Spleen (tissue), 7 donors: Measurements from ENCODE around the gene OLFM1.

Experiments used
- CTCF ChIP-seq, 11 experiments: fragments of 200-600 bp in 7 of 11; fragments of 450-650 bp in 4 of 11; sonication (generic) in 4 of 11; IDR thresholded peaks in 8 of 11; conservative IDR thresholded peaks in 3 of 11; 1 replicate in 7 of 11; 2 replicates in 4 of 11; pipeline versions ENCODE4 v1.4.0 to v1.8.0; 2016 to 2021; ENCODE audit warnings: antibody characterized with exemption in 11 of 11, inconsistent platforms in 4 of 11, mild to moderate bottlenecking in 1 of 11
- POLR2A ChIP-seq, 3 donors: fragments of 450-650 bp; IDR thresholded peaks; one replicate each; pipeline ENCODE4 v1.5.1; 2017; ENCODE audit warnings: antibody characterized with exemption in 3 of 3, mild to moderate bottlenecking in 1 of 3
- donor health status: DM: no; HTN: no; CAD: no; lungs with moderate emphysema.
- donor health status: DM: no; HTN: no; CAD: no.
- donor health status: DM: no; HTN: no; CAD: no.

DNA sequence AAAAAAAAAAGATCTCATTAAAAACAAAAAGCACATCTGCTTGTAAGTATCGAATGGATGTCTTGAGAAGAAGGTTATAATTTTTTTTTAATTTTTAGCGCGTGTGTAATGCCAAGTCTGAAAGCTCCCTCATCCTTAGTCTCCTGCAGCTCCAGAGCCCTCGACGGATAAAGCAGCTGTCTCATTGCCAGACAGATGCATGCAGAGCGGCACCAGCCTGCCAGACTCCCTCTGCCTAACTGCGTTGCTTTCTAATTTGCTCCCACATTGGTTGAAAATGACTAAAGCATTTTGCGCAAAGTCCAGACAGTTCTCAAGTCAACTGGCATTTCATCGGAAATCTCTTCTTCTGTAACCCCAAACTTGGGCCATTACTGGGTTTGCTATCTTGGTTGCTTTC lies 29.4 kb downstream of the OLFM1 start:
- TF ChIP-seq CTCF (IDR thresholded peaks at IDR 0.05 in 8 of 11, conservative IDR thresholded peaks at IDR 0.05 in 3 of 11) = no peak
- TF ChIP-seq POLR2A (IDR thresholded peaks at IDR 0.05) = no peak
